ENCODE measurements around the gene PKNOX2. TPM values are rescaled to one million over a fixed set of nuclear protein-coding genes. Genes with fewer than 3 reads are reported as not detected.

PKNOX2 gene
- total and polyA plus RNA-seq, 2 of the 4 experiments (the other 2 are of a cell fraction), result 0.72 to 2.3 TPM

GRCh38 chr11:125398994-125399640 lies 234.6 kb downstream of the PKNOX2 start:
- CTCF ChIA-PET, result no interaction called here
- ATAC-seq (ENCODE audit: low read depth) (no peak), DNase-seq (no peak)
- Histone ChIP-seq H3K27ac (ENCODE audit: insufficient read depth, low read length) (no peak overlapping the region), H3K4me2 (ENCODE audit: low read depth, low read length) (no peak overlapping the region), H4K8ac (ENCODE audit: low read depth in 2 of 2, low read length in 2 of 2) (no peak overlapping the region), H2AFZ (replicated peaks; ENCODE audit: low read length, poor library complexity) (no peak overlapping the region), H3K79me1 (ENCODE audit: low read depth in 1 of 2, low read length in 2 of 2) (no peaks in the 10 kb centered on the region), H2AK5ac (ENCODE audit: low read depth, low read length) (no peak overlapping the region), H4K91ac (ENCODE audit: insufficient read depth, low read depth, low read length) (no peak overlapping the region), H3K14ac (replicated peaks; ENCODE audit: low read depth, low read length) (no peak overlapping the region), H3K27me3 (ENCODE audit: control insufficient read depth, insufficient read depth, low read length) (no peaks in the 10 kb centered on the region), H3K36me3 (ENCODE audit: control insufficient read depth, insufficient read depth, low read length) (peaks cover 2% of the 10 kb centered on the region; the same call in 1 of the 2 replicates), H3K56ac (ENCODE audit: extremely low read depth, insufficient read depth, low read length) (no peak overlapping the region), H3K9ac (ENCODE audit: low read depth, low read length) (no peak overlapping the region), H3K18ac (ENCODE audit: low read depth, low read length) (no peak overlapping the region), H3K9me3 (ENCODE audit: control insufficient read depth, insufficient read depth, low read length) (no peaks in the 10 kb centered on the region), H2BK15ac (ENCODE audit: low read depth, low read length) (no peak overlapping the region), H2BK120ac (ENCODE audit: low read depth, low read length) (no peak overlapping the region), H3K9me1 (ENCODE audit: insufficient read depth, low read length) (no peaks in the 10 kb centered on the region), H4K20me1 (ENCODE audit: insufficient read depth, low read length) (no peaks in the 10 kb centered on the region), H3K4ac (ENCODE audit: low read depth, low read length) (no peak overlapping the region), H3K4me1 (ENCODE audit: control insufficient read depth, insufficient read depth, low read length) (peaks cover 4% of the 10 kb centered on the region; the same call in 1 of the 2 replicates), H3K4me3 (ENCODE audit: insufficient read depth, low read depth, low read length) (no peak overlapping the region), H4K5ac (ENCODE audit: low read depth, low read length) (no peak overlapping the region), H2BK5ac (ENCODE audit: low read depth, low read length, poor library complexity, severe bottlenecking) (no peak overlapping the region), H2AK9ac (replicated peaks; ENCODE audit: low read depth, low read length, poor library complexity) (no peak overlapping the region), H3K23ac (ENCODE audit: low read depth, low read length) (no peak overlapping the region), H2BK20ac (ENCODE audit: low read depth, low read length) (no peak overlapping the region)
- in situ Hi-C loops (cut with MboI; ENCODE audit: low sequenced_read_pairs) (no loop called here), dilution Hi-C loops (cut with HindIII; ENCODE audit: low sequenced_read_pairs, unreplicated experiment) (no loop called here), intact Hi-C loops (cut with micrococcal nuclease) (no loop called here)
- no TSS peak for BruUV-seq (replicated peaks)
- TF ChIP-seq FOS (IDR thresholded peaks at IDR 0.05; ENCODE audit: low read depth, low read length) (no peak), NFE2L2 (IDR thresholded peaks at IDR 0.05; ENCODE audit: low read depth, low read length) (no peak), POLR2A (IDR thresholded peaks at IDR 0.05; ENCODE audit: low read depth, low read length) (no peak), USF2 (IDR thresholded peaks at IDR 0.05; ENCODE audit: low read depth, low read length) (no peak)
- WGBS, 2 experiments (ENCODE audit: extremely low coverage in 2 of 2, insufficient read length in 1 of 2), result 94% methylated on average over 2 of the region's 12 CpGs; no CpG with 5 or more reads in 1 of the 2 experiments
- POLR2A ChIA-PET (ENCODE audit: unreplicated experiment), result no interaction called here

All from IMR-90 (cell line).